PC-9 (cell line): ENCODE measurements around the gene PWWP2B. TPM values are rescaled to one million over a fixed set of nuclear protein-coding genes. Genes with fewer than 3 reads are reported as not detected.
A peak's percentile ranks its signal among the peaks of the same experiment; 100 is the strongest.

Experiments used
- BruUV-seq: library from RNA; stranded (reverse); fragments of 400-500 nt; replicated peaks from 2 replicates; lab custom pipeline; 2021; lab: Mats Ljungman, UMichigan
- CTCF ChIA-PET: fragments of 300-600 bp; sonication (Branson Sonifier 250); formaldehyde crosslinking; loops from one replicate; lab custom pipeline; 2022; ENCODE audit warnings: antibody characterized with exemption; lab: Charles Lee
- POLR2A ChIA-PET: fragments of 300-600 bp; sonication (Branson Sonifier 250); formaldehyde crosslinking; loops from one replicate; lab custom pipeline; 2022; ENCODE audit warnings: antibody characterized with exemption; ENCODE audit not compliant: unreplicated experiment; lab: Charles Lee
- DNase-seq, 2 experiments: peaks; one replicate each; pipeline versions ENCODE4 v3.0.0 to v3.0.0-alpha.2; 2015 to 2022; ENCODE audit warnings: mixed read lengths in 1 of 2
- H2AFZ ChIP-seq: fragments of 200-600 bp; sonication (generic); 2 replicates; pipeline ENCODE4 v1.8.1; 2017; ENCODE audit warnings: antibody characterized with exemption
- H3F3A ChIP-seq: fragments of 200-600 bp; sonication (generic); 2 replicates; pipeline ENCODE4 v1.8.1; 2017; ENCODE audit warnings: antibody characterized with exemption, mild to moderate bottlenecking, low read depth; ENCODE audit not compliant: insufficient read depth
- H3K27ac ChIP-seq: fragments of 200-600 bp; sonication (generic); 2 replicates; pipeline ENCODE4 v1.6.1; 2016; ENCODE audit warnings: mixed run types
- H3K27me3 ChIP-seq: fragments of 200-600 bp; sonication (generic); 2 replicates; pipeline ENCODE4 v1.6.1; 2016; ENCODE audit warnings: low read depth, mixed run types; ENCODE audit not compliant: insufficient read depth
- H3K36me3 ChIP-seq: fragments of 200-600 bp; sonication (generic); 2 replicates; pipeline ENCODE4 v1.6.1; 2016; ENCODE audit warnings: low read depth, mixed run types
- H3K4me1 ChIP-seq: fragments of 200-600 bp; sonication (generic); replicated peaks from 2 replicates; pipeline ENCODE4 v1.6.1; 2016; ENCODE audit warnings: mixed run types; ENCODE audit not compliant: insufficient read depth
- H3K4me2 ChIP-seq: fragments of 200-600 bp; sonication (generic); 2 replicates; pipeline ENCODE4 v1.6.1; 2017; ENCODE audit warnings: mixed run types
- H3K4me3 ChIP-seq: fragments of 200-600 bp; sonication (generic); 2 replicates; pipeline ENCODE4 v1.6.1; 2016; ENCODE audit warnings: mixed run types
- H3K79me2 ChIP-seq: fragments of 200-600 bp; sonication (generic); 2 replicates; pipeline ENCODE4 v1.6.1; 2017; ENCODE audit warnings: low read depth, mixed run types
- H3K9me2 ChIP-seq: fragments of 200-600 bp; sonication (generic); 2 replicates; pipeline ENCODE4 v1.8.1; 2017; ENCODE audit warnings: mild to moderate bottlenecking; ENCODE audit not compliant: insufficient read depth
- H3K9me3 ChIP-seq: fragments of 200-600 bp; sonication (generic); 2 replicates; pipeline ENCODE4 v1.8.1; 2016; ENCODE audit warnings: low read depth; ENCODE audit not compliant: insufficient read depth
- H4K20me1 ChIP-seq: fragments of 200-600 bp; sonication (generic); 2 replicates; pipeline ENCODE4 v1.8.1; 2017; ENCODE audit not compliant: insufficient read depth
- EZH2 ChIP-seq: fragments of 200-600 bp; sonication (generic); IDR thresholded peaks from 2 replicates; pipeline ENCODE4 v1.8.0; 2017; ENCODE audit warnings: antibody characterized with exemption, low read depth
- intact Hi-C: fragments of 100-400 bp; cut with micrococcal nuclease; formaldehyde crosslinking; loops from one replicate; pipeline ENCODE4 v1.10.0; 2022; ENCODE audit not compliant: unreplicated experiment
- total RNA-seq: library from RNA; stranded (reverse); gene quantifications from 2 replicates; pipeline ENCODE4 v1.2.3, GENCODE V29; 2021
- TF ChIP-seq, protein P1 (sequence below): fragments of 200-600 bp; sonication (generic); conservative IDR thresholded peaks from 2 replicates; pipeline ENCODE4 v1.6.1; 2017; ENCODE audit warnings: mixed run types, antibody characterized with exemption, mild to moderate bottlenecking, moderate library complexity

The PWWP2B gene
- total RNA-seq, 1 experiment from 2014 or later, result 16.9 TPM

DNA sequence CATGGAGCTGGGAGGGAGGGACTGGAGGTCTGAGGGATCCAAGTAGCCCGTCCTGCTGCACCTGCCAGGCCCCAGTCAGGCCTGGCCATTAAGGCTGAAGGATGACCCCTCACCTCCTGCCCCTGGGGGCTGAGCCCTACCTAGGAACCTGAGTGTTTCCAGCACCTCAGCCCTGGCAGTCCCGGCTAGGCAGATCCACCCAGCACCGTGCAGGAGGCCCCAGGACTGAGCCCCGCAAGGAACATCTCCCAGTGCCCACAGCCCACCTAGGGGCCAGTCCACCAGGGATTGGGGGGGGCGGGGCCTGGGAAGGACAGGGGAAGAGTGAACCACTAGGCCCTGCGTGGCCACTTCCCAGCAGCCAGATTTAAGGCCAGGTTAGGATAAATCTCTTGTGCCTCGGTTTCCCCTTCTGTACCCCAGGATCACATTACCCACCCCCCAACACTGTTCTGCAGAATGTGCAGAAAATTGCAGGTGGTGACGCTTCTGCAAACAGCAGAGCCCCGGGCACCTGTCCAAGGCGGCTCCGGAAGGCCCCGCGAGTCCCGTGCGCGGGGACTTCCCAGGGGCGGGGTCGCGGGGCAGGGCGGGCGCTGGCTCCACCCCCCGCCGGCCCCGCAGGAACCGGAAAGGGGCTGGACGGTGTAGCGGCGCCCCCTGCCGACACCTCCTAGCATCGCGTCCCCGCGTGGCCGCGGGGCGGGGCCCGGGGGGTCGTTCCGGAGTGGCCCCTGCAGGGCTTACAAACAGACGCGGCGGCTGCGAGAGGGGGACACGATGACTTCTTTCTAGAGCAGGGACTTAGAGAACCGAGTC is 55.9 kb downstream of the PWWP2B start:
- peak; percentile 51 to 74 for DNase-seq
- Histone ChIP-seq H4K20me1 (no peaks in the 10 kb centered on the region), H3K79me2 (no peaks in the 10 kb centered on the region), H3K27ac (no peak overlapping the region), H3K4me1 (peaks cover 21% of the 10 kb centered on the region), H3K4me2 (peak overlapping the region; percentile 69), H3K9me2 (no peaks in the 10 kb centered on the region), H3K36me3 (no peaks in the 10 kb centered on the region), H3K4me3 (no peak overlapping the region), H3K9me3 (no peaks in the 10 kb centered on the region), H2AFZ (no peak overlapping the region), H3F3A (peaks cover 4% of the 10 kb centered on the region; the same call in 1 of the 2 replicates), H3K27me3 (no peaks in the 10 kb centered on the region)
- no TSS peak for BruUV-seq
- TF ChIP-seq, protein P1, sequence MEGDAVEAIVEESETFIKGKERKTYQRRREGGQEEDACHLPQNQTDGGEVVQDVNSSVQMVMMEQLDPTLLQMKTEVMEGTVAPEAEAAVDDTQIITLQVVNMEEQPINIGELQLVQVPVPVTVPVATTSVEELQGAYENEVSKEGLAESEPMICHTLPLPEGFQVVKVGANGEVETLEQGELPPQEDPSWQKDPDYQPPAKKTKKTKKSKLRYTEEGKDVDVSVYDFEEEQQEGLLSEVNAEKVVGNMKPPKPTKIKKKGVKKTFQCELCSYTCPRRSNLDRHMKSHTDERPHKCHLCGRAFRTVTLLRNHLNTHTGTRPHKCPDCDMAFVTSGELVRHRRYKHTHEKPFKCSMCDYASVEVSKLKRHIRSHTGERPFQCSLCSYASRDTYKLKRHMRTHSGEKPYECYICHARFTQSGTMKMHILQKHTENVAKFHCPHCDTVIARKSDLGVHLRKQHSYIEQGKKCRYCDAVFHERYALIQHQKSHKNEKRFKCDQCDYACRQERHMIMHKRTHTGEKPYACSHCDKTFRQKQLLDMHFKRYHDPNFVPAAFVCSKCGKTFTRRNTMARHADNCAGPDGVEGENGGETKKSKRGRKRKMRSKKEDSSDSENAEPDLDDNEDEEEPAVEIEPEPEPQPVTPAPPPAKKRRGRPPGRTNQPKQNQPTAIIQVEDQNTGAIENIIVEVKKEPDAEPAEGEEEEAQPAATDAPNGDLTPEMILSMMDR, result peak; percentile 91
- TF ChIP-seq EZH2, result no peak
- POLR2A ChIA-PET, result no interaction called here
- intact Hi-C loops, result loop anchor here (2.0 kb wide), 1 partner anchor 64 kb away; no protein-coding TSS in a partner anchor
- CTCF ChIA-PET, result no interaction called here

DNA sequence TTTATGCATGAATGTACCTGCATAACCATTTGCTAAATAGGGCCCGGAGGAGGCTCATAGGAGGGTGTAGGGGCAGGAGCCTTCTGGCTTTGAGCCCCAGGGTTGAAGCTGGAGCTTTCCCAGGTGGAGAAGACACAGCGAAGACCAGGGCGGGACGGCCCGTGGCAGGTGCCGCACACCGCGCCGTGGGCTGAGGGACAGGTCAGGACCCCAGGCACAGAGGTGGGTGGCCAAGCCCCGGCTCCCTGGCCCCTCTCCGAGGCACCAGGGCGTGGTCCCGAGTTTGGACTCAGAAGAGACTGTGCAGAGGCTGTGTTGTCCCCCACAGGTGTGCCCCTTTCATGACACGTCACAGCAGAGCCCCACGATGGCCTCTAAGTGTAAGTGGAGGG is 56.5 kb downstream of the PWWP2B start:
- Histone ChIP-seq H3K4me1 (peaks cover 16% of the 10 kb centered on the region), H3K4me3 (no peak overlapping the region), H3K27ac (no peak overlapping the region), H4K20me1 (no peaks in the 10 kb centered on the region), H3K4me2 (peak overlapping the region; percentile 69), H3K79me2 (no peaks in the 10 kb centered on the region), H3K9me3 (no peaks in the 10 kb centered on the region), H3F3A (no peaks in the 10 kb centered on the region), H3K9me2 (no peaks in the 10 kb centered on the region), H3K36me3 (no peaks in the 10 kb centered on the region), H3K27me3 (no peaks in the 10 kb centered on the region), H2AFZ (no peak overlapping the region)
- intact Hi-C loops, result loop anchor here (2.0 kb wide), 1 partner anchor 65 kb away; no protein-coding TSS in a partner anchor
- CTCF ChIA-PET, result no interaction called here
- BruUV-seq, result no TSS peak
- TF ChIP-seq, protein P1, result peak; percentile 43; the same call in 1 of the 2 replicates
- no peak for TF ChIP-seq EZH2
- POLR2A ChIA-PET, result interaction anchor here (0.5 kb wide), 1 partner anchor 77 kb away, joined by 10 read pairs; no protein-coding TSS in a partner anchor
- no peak for DNase-seq

DNA sequence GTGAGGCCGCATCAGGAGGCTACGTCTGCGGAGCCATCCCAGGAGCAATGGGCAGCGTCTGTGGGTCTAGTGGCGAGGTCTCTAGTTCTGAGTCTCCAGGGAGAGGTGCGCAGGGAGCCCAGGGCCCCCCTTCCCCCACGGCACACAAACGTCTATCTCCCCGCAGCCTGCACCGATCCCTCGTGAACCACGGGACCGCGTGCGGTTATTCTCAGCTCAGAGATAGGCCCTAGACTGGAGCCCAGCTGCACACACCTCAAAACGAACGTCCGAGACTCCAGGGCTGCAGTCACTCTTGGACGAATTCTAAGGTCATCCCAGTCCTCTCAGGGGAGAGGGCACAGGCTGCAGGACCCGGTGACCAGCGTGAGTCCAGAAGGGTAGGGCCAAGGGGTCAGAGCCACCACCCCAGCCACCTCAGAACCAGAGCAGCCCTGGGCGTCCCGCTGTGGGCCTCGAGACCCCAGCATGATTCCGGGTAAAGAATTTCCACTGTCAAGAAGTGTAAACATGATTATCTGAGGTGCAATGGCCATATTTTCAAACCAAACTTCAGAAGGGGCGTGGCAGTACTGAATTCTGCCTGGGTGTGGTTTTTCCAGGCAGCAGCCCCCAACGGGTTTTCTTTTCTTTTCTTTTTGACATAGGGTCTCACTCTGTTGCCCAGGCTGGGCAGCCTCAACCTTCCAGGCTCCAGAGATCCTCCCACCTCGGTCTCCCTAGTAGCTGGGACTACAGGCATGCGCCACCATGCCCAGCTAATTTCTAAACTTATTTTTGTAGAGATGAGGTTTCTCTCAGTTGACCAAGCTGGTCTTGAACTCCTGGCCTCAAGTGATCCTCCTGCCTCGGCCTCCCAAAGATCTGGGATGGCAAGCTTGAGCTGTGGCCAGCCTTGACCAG is 57.5 kb downstream of the PWWP2B start:
- H2AFZ ChIP-seq, result no peak overlapping the region
- TF ChIP-seq EZH2, result no peak
- TF ChIP-seq, protein P1, result no peak
- H4K20me1 ChIP-seq, result no peaks in the 10 kb centered on the region
- ChIA-PET CTCF (no interaction called here), POLR2A (interaction anchor here (0.5 to 0.6 kb wide), 2 partner anchors 59 to 78 kb away, joined by 5 to 10 read pairs; no protein-coding TSS in a partner anchor)
- H3K27me3 ChIP-seq, result no peaks in the 10 kb centered on the region
- no peaks in the 10 kb centered on the region for H3K9me3 ChIP-seq
- H3K36me3 ChIP-seq, result no peaks in the 10 kb centered on the region
- H3K9me2 ChIP-seq, result no peaks in the 10 kb centered on the region
- no peaks in the 10 kb centered on the region for H3K79me2 ChIP-seq
- no peak overlapping the region for H3K4me2 ChIP-seq
- no TSS peak for BruUV-seq
- no peak for DNase-seq
- intact Hi-C loops, result loop anchor here (5.0 kb wide), 1 partner anchor 63 kb away; no protein-coding TSS in a partner anchor
- H3F3A ChIP-seq, result no peaks in the 10 kb centered on the region
- no peak overlapping the region for H3K4me3 ChIP-seq
- no peak overlapping the region for H3K27ac ChIP-seq
- peaks cover 12% of the 10 kb centered on the region for H3K4me1 ChIP-seq
